NCI-H1417 treated with DMSO at 0.1 percent for 48 hours (cell line): ENCODE measurements around the gene DHRS13.
"Not testable (repeated sequence)": the region's sequence is repeated elsewhere in the genome, so short reads cannot be mapped to it uniquely, and the experiment has no call there.

ENCODE experiments used
- DNase-seq: peaks from one replicate; lab custom pipeline; 2025; lab: John Stamatoyannopoulos, UW

DHRS13 gene

DNA sequence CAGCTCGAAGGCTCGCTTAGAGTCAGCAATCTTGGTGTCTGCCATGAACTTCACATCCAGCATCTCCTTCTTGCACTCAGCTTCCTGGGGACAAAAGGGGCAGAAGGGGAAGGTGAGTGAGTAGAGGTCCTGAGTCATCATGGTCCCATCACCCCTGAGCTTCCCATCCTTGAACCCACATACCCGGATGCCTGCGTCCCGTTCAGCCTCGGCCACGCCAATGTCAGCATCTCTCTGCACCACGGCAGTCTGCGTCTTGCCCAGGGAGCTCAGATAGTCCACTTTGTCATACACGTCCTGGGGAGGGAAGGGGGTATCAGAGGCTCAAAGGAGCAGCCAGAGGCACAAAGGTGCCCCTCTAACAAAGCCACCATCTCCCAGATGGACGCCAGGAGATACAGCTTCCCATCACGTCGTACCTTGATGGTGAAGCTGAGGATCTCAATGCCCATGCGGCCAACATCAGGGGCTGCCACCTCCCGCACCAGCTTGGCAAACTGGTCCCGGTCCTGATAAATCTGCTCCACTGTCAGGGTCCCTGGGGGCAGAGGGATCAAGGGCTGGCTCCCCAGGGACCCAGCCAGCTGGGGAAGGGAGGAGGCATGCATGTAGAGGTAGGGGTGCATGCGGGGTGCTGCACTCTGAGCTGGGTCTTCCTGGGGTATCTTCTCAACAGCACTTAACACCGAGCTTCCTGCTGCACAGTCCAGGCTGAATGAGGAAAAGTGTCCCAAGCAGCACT lies 20.6 kb downstream of the DHRS13 start:
- DNase-seq: no peak

DNA sequence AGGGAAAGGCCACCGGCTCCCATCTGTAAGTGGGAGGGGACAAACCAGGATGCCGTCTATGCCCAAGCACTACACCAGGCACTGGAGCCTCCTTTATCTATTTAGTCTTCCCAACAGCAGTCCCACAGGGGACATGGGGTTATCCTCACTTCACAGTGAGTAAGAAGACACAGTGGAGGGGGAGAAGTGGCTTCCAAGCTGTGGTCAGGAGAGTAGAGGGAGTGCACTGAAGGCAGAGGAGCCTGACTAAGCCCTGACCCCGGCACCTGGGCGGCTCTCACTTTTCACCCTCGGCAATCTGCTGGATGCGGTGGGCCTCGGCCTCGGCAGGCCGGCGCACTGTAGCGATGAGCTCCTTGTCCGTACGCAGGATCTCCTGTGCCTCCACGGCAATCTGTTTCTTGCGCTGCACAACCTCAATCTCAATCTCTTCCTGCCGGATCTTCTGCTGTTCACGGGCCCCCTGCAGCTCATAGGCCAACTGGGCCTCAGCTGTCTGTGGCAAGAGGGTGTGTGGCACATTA lies 21.3 kb downstream of the DHRS13 start:
- DNase-seq: no peak

DNA sequence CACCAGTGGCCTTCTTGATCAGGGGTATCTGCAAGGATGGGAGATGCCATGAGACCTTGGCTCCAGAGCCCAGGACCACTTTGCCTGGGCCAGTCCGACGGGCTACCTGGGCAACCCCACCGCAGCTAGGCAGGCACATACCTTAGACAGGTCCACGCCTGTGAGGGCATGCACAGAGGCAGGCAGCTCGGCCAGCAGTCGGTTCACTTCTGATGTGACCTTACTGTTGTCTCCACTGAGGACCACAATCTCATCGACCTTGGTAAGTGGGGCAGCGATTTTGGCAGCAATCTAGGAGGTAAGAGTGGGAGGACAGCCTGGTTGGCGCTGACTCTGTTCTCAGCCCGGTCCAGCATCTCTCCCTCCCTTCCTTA lies 22.3 kb downstream of the DHRS13 start:
- DNase-seq: no peak

DNA sequence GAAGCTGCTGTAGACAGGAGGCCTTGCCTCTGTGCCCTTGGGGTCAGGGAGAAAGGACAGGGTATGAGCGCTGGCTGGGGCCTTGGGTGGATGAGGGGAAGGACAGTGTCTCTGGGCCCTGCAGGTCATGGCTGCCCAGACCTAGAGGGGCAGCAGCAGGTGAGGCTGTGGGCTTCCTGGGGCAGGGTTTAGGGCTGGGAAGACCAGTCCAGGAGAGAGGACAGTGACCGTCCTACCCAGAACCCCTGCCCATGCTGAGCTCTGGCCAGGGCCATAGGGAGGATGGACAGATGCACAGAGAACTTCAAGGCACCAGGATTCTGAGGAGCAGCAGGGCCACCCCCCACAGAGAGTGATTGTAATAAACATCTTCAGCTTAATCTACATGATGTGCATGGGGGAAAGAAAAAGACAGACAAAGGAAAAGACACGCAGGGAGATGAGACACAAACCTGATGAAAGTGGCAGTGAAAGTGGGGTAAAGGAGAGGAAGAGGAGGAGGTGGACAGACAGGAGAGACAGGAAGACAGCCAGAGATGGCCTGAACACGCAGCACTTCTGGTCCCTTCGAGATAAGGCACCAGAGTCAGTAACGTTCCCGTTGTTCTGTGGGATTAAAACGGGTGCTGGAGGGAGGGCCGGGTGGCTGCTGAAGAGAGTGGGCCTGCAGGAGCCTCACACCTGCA lies 22.9 kb downstream of the DHRS13 start:
- no peak for DNase-seq

DNA sequence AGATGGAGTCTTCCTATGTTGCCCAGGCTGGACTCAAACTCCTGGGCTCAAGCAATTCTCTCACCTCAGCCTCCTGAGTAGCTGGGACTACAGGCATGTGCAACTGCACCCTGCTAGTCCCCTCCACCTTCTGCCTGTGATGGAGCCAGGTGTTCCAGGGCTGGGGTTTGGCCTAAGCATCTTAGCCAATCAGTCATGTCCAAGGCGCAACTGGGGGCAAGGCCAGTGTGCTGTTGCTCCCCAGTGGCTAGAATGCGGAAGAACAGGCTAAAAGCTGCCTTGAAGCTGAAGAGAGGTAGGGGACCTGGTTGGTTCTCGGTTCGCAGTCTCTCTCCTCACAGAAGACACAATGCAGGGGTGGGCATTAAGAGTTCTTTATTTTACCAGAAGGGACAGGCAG lies 23.9 kb downstream of the DHRS13 start:
- no peak for DNase-seq

DNA sequence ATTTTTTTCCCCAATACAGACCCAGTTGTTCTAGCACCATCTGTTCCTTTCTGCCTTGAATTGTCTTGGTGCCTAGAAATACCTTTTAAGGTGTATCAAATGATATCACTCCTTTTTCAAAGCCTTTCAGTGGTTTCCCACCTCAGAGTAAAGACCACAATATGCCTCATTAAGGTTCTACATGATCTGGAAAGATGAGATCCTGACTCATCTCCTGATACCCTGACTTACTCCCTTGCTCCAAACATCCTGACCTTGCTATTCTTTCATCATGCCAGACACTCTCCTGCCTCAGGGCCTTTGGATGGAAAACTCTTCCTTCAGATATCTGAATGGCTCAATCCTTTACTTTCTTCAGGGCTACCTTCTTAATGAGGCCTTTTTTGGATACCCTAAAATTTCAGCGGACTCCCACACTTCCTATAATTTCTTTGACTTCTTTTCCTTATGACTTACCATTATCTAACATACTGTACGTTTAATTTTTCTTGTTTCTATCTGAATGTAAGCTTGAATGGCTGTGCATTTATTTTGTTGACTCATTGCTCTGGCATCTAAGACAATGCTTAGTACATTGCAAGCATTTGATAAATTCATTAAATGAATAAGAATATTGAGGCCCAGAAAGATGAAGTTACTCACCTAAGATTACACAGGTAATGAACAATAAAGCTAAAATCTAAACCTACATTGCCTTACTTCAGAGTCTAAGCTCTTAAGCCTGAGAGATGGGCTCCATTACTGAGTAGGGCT lies 24.5 kb downstream of the DHRS13 start:
- DNase-seq: no peak

DNA sequence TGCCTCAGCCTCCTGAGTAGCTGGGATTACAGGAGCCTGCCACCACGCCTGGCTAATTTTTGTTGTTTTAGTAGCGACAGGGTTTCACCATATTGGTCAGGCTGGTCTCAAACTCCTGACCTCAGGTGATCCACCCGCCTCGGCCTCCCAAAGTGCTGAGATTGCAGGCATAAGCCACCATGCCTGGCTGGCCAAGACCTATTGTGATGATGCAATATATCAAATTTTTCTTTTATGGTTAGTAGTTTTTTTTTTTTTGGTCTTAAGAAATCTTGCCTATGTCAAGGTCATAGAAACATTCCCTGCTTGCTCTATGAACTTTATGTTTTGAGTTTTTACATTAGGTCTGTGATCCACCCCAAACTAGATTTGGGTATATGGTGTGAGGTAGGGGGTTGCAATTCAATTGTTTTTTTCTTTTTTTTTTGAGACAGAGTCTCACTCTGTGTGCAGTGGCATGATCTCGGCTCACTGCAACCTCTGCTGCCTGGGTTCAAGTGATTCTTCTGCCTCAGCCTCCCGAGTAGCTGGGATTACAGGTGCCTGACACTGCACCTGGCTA lies 25.6 kb downstream of the DHRS13 start:
- DNase-seq: not testable (repeated sequence)

DNA sequence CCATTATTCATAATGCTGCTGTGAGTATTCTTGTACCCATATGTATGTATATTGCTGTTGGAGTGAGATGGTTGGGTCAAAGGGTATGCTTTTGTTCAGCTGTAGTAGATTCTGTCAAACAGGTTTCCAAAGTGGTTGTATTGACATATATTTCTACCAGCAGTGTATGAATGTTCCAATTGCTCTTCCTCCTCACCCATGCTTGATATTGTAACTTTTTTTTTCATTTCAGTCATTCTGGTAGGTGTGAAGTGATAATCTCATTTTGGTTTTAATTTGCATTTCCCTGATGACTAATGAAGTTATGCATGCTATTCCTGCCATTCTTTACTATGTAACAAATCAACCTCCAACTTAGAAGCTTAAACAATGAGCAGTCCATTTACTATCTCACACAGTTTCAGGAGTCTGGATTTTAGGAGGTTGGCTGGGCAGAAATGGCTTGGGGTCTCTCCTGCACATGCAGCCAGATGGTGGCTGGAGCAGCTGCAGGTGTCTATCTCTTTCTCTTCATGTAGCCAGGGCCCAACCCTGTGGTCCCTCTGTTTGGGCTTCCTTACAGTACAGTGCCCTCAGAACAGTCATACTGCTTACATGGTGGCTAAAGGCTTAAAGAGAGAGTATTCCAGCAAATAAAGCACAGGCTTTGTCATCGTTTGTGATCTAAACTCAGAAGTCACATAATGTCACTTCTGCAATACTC lies 26.9 kb downstream of the DHRS13 start:
- DNase-seq: no peak

DNA sequence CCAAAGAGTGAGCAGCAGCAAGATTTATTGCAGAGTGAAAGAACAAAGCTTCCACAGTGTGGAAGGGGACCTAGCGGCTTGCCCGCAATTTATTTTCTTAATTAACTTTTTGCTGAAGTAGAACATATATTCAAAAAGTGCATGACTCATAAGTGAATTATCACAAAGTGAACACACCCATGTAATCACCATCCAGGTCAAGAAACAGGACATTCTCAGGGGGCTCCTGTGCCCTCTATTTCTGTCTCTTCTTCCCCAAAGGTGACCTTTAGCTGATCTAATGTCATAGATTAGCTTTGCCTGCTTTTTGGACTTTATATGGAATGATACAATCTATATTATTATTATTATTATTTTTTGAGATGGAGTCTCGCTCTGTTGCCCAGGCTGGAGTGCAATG lies 28.1 kb downstream of the DHRS13 start:
- no peak for DNase-seq

DNA sequence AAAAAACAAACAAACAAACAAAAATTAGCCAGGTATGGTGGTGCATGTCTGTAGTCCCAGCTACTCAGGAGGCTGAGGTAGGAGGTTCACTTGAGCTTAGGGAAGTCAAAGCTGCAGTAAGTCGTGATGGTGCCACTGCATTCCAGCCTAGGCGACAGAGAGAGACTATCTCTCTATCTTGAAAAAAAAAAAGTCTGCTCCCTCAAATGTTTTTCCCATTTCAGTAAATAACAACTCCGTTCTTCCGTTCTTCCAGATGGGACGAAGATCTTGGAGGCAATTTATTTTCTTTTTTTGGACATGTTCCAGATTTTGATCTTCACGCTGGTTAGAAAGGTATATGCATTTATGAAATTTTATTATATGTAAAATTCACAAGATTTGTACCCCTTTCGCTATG lies 29.0 kb downstream of the DHRS13 start:
- DNase-seq: no peak

DNA sequence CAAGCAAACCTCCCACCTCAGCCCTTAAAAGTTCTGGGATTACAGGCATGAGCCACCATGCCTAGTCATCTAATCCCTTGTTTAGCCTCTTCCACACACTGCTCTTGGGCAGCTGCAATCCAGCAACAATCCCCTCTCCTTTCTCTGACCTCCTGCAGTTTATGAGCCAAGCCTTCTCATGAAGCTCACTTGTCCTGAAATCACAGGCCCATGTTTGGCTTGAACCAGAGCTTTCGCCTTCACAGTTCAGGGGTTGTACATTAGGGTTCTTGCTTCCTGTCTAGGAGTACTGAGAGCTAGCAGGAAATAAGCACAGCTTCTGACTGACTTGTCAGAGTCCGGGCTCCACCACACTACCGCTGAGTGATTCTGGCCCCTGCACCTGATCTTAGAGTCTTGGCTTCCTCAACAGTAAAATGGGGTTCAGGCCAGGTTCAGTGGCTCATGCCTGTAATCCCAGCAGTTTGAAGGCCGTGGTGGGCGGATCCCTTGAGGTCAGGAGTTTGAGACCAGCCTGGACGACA lies 31.8 kb downstream of the DHRS13 start:
- DNase-seq: no peak

DNA sequence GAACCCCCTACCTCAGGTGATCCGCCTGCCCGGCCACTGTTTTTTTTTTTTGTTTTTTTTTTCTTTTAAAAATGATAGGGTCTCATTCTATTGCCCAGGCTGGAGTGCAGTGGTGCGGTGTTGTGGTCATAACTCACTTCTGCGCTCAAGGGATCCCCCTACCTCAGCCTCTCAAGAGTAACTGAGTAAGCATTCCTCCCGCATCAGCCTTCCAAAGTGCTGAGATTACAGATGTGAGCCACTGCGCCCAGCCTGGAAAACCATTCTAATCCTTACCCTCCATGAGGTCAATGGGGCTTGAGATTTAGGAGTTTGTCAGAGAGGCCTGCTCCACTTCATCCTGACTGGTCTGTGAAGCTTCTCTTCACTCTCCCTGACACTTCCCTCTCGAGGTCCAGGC lies 35.6 kb downstream of the DHRS13 start:
- no peak for DNase-seq

DNA sequence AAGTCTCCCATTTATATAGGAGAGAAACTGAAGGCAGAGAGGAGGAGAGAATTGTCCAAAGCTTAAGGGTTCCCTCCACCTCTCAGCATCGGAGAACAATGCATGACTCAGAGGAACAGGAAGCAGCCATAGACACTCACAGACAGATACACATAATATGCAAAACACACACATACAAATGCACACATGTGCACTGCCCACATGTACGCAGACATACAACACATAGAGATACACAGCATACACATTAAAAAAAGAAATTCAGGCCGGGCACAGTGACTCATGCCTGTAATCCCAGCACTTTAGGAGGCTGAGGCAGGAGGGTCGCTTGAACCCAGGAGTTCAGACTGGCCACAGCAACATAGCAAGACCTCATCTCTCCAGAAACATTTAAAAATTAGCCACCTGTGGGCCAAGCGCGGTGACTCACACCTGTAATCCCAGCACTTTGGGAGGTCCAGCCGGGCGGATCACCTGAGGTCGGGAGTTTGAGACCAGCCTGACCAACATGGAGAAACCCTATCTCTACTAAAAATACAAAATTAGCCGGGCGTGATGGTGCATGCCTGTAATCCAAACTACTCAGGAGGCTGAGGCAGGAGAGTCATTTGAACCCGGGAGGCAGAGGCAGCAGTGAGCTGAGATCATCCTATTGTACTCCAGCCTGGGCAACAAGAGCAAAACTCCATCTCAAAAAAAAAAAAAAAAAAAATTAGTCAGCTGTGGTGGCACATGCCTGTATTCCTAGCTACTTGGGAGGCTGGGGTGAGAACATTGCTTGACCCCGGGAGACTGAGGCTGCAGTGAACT lies 36.7 kb downstream of the DHRS13 start:
- no peak for DNase-seq

DNA sequence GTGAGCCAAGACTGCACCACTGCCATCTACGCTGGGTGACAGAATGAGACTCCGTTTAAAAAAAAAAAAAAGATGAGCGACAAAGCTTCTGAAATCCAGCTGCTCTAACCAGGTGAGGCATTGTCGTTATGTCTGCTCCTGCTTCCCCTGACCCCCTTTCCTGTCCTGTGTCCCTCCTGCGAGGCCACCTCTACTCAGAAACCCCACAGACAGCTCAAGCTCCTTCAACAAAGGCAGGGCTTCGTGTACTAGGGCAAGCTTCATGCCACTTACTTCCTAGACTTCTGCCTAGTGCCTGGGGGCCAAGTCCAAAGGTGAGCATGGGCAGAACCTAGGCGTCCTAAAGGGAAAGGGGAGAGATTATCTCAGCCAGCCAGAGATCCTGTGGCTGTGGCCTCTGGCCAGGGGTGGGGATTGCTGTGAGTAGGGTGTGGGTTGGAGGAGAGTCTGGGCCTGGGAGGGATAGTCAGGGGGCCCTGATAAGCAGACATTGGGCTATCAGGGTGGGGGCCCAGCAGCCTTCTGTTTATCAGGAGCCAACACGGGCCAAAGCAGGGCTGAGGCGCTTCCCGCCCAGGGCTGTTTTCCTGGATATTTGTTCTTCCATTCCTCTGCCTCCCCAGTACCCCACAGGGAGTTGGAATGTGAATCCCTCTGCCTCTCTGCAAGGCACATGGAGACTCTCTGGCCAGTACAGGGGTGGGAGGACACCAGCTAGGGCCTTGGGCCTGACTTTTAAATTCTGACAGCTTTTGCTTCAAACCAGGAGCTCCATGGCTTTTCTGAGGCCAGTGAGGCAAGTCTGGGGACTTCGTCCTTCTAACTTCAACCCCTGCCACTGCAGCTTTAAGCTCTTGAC lies 37.7 kb downstream of the DHRS13 start:
- DNase-seq: no peak

DNA sequence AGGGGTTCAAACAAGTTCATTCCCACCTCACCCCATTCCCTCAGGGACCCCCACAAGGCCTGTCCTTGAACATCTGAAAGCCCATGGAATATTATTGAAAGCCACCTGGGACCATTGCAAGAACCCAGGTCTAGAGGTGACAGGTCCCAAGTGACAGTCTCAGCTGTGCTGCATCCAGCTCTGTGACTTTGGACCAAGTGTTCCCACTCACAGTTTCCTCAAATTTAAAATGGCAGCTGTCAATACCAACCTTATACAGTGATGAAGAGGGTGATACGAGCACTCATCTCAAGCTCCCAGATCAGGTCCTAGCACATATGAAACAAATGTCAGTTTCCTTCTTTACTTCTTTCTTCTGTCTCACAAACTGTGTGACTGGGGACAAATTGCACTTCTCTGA lies 38.9 kb downstream of the DHRS13 start:
- DNase-seq: no peak

DNA sequence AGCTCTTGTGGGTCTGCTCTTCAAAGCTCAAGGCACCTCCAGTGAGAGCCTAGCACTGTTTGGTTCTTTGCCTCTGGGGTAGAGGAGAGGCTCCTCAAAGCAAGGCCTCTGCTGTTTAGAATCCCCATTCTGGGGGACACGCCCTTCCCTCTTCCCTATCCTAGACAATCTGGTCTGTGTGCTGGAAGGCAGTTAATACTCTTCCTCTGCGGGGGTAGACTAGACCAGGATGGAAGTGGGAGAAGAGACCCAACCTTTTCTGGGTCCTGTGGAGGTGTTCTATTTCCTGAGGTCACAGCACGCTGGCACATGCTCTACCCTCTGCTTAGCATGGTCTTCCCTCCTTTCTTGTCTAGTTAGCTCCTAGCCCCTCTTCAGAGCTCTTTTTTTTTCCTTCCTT lies 40.3 kb downstream of the DHRS13 start:
- no peak for DNase-seq

DNA sequence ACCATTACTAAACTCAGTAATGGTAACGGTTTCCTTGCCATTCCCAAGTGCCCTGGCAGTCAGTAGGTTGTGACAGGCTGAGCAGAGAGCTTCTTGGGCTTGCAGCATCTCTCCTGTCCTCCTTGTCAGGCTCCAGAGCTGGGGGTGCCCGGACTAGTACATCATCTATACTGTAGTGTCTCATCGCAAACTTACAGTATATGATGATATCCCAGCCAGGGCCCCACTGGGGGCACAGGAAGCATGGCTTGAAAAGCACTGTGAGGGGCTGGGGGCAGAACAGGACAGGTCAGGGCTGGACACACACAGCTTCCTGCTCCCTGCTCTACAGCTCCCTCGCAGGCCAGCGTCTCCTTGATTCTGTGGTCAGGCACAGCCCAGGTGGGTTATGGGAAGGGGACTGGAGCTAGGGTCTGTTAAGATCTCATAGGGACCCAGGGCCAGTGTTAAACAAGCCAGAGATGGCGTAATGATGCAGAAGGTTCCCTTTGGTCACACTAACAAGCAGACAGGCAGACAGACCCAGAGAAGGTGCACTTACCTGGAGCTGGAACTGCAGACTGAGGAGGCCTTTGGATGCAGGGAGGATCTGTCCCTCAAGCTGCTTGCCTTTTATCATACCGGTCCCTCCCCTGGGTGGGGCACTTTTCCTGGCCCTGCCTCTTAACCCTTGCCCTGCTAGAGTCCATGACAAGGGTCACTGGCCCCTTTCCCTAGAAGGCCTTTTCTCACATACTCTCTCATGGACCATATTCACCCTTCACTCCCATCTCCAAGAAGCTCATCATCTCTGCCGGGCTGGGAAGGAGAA lies 41.3 kb downstream of the DHRS13 start:
- DNase-seq: no peak

DNA sequence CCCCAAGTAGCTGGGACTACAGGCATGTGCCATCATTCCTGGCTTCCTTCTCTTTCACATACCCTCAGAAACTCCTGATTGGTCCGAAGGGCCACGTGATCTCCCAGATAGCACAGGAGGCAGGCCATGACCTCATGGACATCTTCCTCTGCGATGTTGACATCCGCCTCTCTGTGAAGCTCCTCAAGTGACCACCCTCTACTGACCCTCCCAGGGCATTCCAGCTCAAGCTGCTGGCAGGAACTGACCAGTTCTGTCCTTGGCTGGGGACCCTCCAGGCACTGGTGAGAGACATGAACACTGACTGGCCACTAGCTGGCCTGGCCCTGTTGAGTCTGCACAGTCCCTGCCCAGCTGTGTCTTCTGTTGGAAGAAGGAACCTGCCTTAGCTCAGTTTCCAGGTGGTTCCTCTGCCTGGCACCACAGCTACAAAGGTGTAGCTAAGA lies 42.5 kb downstream of the DHRS13 start:
- DNase-seq: no peak

DNA sequence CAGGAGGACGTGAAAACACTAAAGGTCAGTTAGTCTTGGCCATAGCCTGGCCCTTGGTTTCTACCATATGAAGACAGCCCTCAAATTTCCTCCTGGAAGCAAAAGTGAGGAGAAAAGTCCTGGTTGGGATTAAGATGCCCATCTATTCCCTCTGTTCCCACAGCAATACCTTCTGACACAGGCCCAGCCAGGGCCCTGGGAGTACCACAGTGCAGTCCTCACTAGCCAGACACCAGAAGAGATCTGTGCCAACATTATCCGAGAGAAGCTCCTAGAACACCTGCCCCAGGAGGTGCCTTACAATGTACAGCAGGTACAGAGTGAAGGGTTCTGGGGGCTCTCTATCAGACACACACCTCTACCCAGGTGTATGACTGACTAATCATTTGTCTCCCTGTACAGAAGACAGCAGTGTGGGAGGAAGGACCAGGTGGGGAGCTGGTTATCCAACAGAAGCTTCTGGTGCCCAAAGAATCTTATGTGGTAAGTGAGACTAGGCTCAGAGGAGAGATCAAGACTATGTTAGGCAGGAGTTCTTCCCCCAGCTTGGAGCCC lies 44.0 kb downstream of the DHRS13 start:
- no peak for DNase-seq
